Smooth muscle cell (in vitro differentiated cells): Measurements from ENCODE around the gene PSD. TPM values are rescaled to one million over a fixed set of nuclear protein-coding genes. Genes with fewer than 3 reads are reported as not detected.

Source experiments
- DNase-seq: peaks from one replicate; lab custom pipeline; 2025; ENCODE audit not compliant: unreplicated experiment; lab: John Stamatoyannopoulos, UW
- H2AFZ ChIP-seq: fragments of 200-600 bp; sonication (generic); 2 replicates; pipeline ENCODE4 v1.6.0; 2016; ENCODE audit warnings: antibody characterized with exemption, low read depth, mild to moderate bottlenecking
- H3F3A ChIP-seq: fragments of 200-600 bp; sonication (generic); 2 replicates; pipeline ENCODE4 v1.6.0; 2017; ENCODE audit warnings: antibody characterized with exemption, low read depth
- H3K27ac ChIP-seq: fragments of 200-600 bp; sonication (generic); 2 replicates; pipeline ENCODE4 v1.5.1; 2016; ENCODE audit warnings: low read depth, mild to moderate bottlenecking
- H3K27me3 ChIP-seq: fragments of 200-600 bp; sonication (generic); 2 replicates; pipeline ENCODE4 v1.6.1; 2016; ENCODE audit warnings: low read depth, mild to moderate bottlenecking
- H3K36me3 ChIP-seq: fragments of 200-600 bp; sonication (generic); 2 replicates; pipeline ENCODE4 v1.5.1; 2016; ENCODE audit warnings: low read depth
- H3K4me1 ChIP-seq: fragments of 200-600 bp; sonication (generic); 2 replicates; pipeline ENCODE4 v1.5.1; 2016; ENCODE audit warnings: low read depth
- H3K4me2 ChIP-seq: fragments of 200-600 bp; sonication (generic); 2 replicates; pipeline ENCODE4 v1.6.0; 2016; ENCODE audit warnings: mild to moderate bottlenecking
- H3K4me3 ChIP-seq: fragments of 200-600 bp; sonication (generic); 2 replicates; pipeline ENCODE4 v1.5.1; 2016; ENCODE audit warnings: mild to moderate bottlenecking
- H3K79me2 ChIP-seq: fragments of 200-600 bp; sonication (generic); 2 replicates; pipeline ENCODE4 v1.6.0; 2016; ENCODE audit warnings: low read depth, mild to moderate bottlenecking
- H3K9ac ChIP-seq: fragments of 200-600 bp; sonication (generic); 2 replicates; pipeline ENCODE4 v1.6.0; 2016; ENCODE audit warnings: low read depth
- H3K9me3 ChIP-seq: fragments of 200-600 bp; sonication (generic); replicated peaks from 2 replicates; pipeline ENCODE4 v1.5.1; 2016; ENCODE audit warnings: low read depth
- H4K20me1 ChIP-seq: fragments of 200-600 bp; sonication (generic); 2 replicates; pipeline ENCODE4 v1.6.0; 2016; ENCODE audit warnings: low read depth
- WGBS: methylation state at CpG from one replicate; pipeline ENCODE4 v1.1.7; 2016; ENCODE audit warnings: low lambda C conversion rate; 5-methylcytosine and 5-hydroxymethylcytosine counted together
- polyA plus RNA-seq: library from polyadenylated mRNA; unstranded; fragments of >200 nt; fragmentation: Nextera tagmentation; extraction: Ambion mirVana; gene quantifications from 2 replicates; pipeline ENCODE4 v1.2.1, GENCODE V29; 2016
- total RNA-seq: library from RNA; depleted of rRNA; stranded (reverse); fragments of >200 nt; gene quantifications from 2 replicates; pipeline ENCODE4 v1.2.3, GENCODE V29; 2014
- TF ChIP-seq, protein P1 (sequence below): fragments of 200-600 bp; sonication (generic); IDR thresholded peaks from 2 replicates; pipeline ENCODE4 v1.5.1; 2017; ENCODE audit warnings: borderline replicate concordance, mild to moderate bottlenecking, antibody characterized with exemption; ENCODE audit not compliant: insufficient read depth, poor library complexity, severe bottlenecking

PSD gene
- total and polyA plus RNA-seq, 2 experiments from 2014 or later: 4.1 to 31.6 TPM

DNA sequence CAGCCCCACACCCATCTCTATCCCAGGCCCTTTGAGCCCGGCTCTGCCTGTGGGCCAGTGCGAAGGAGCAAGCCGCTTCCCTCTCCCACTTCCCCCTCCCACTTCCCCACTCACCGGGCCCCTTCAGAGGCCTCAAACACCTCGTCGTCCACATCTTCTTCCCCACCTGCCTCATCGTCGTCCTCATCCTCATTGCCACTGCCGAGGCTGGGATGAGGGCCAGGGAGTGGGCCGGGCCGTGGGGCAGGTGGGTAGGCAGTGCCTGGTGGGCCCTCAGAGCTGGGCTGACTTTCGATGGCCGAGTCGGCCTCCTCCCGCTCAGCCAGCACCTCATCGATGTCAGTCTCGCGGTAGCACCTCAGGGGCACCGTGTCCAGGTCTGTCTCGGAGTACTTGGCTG, 3.8 kb downstream of the PSD start:
- Histone ChIP-seq H3K27ac (no peak overlapping the region), H3K4me3 (no peak overlapping the region), H3F3A (no peaks in the 10 kb centered on the region), H2AFZ (no peak overlapping the region), H3K9me3 (no peaks in the 10 kb centered on the region), H3K4me2 (no peak overlapping the region), H3K36me3 (no peaks in the 10 kb centered on the region), H3K4me1 (peaks cover 35% of the 10 kb centered on the region), H3K79me2 (no peaks in the 10 kb centered on the region), H4K20me1 (no peaks in the 10 kb centered on the region), H3K9ac (no peak overlapping the region), H3K27me3 (peaks cover 23% of the 10 kb centered on the region)
- DNase-seq: no peak
- TF ChIP-seq, protein P1, sequence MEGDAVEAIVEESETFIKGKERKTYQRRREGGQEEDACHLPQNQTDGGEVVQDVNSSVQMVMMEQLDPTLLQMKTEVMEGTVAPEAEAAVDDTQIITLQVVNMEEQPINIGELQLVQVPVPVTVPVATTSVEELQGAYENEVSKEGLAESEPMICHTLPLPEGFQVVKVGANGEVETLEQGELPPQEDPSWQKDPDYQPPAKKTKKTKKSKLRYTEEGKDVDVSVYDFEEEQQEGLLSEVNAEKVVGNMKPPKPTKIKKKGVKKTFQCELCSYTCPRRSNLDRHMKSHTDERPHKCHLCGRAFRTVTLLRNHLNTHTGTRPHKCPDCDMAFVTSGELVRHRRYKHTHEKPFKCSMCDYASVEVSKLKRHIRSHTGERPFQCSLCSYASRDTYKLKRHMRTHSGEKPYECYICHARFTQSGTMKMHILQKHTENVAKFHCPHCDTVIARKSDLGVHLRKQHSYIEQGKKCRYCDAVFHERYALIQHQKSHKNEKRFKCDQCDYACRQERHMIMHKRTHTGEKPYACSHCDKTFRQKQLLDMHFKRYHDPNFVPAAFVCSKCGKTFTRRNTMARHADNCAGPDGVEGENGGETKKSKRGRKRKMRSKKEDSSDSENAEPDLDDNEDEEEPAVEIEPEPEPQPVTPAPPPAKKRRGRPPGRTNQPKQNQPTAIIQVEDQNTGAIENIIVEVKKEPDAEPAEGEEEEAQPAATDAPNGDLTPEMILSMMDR: no peak
- 86% methylated on average over 20 of the region's 20 CpGs for WGBS

DNA sequence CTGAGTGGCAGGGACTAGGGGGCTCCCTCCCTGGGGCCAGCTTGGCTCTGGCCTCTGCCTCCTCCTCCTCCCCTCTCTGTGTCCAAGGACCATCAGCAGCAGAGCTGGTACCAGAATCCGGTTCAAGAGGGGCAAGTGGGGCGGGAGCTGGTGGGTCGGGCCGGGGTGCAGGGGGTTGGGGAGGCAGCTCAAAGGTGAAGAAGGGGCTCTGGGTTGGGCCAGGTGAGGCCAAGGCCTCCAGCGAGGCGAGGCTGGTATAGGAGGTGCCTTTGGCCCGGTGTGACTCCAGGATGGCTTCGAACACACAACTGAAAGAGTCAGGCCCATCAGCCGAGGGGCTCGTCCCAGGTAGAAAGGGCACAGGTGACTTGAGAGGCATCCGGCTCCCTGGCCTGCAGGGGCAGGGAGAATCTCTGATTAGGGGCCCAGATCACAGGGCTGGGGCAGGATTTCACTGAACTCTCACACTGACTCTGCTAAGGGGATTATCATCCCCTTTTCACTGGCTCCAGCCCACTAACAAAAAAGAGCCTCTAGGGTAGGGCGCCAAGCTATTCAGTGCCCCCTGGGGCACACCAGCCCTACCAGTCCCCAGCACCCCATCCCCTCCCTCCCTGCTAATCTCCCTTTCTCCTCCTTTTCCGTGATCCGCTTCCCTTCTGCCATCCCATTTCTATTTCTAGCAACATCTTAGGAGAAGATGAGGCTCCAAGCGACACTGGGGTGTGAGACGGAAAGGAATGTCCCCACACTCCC, 4.6 kb downstream of the PSD start:
- TF ChIP-seq, protein P1: no peak
- Histone ChIP-seq H3K79me2 (no peaks in the 10 kb centered on the region), H3K27me3 (peaks cover 18% of the 10 kb centered on the region), H3K36me3 (no peaks in the 10 kb centered on the region), H3K4me1 (peaks cover 37% of the 10 kb centered on the region), H3K27ac (no peak overlapping the region), H4K20me1 (no peaks in the 10 kb centered on the region), H3K9me3 (no peaks in the 10 kb centered on the region), H3K4me3 (no peak overlapping the region), H2AFZ (no peak overlapping the region), H3K9ac (no peak overlapping the region), H3K4me2 (no peak overlapping the region), H3F3A (no peaks in the 10 kb centered on the region)
- 89% methylated on average over 16 of the region's 16 CpGs for whole genome bisulfite sequencing
- DNase-seq: no peak

DNA sequence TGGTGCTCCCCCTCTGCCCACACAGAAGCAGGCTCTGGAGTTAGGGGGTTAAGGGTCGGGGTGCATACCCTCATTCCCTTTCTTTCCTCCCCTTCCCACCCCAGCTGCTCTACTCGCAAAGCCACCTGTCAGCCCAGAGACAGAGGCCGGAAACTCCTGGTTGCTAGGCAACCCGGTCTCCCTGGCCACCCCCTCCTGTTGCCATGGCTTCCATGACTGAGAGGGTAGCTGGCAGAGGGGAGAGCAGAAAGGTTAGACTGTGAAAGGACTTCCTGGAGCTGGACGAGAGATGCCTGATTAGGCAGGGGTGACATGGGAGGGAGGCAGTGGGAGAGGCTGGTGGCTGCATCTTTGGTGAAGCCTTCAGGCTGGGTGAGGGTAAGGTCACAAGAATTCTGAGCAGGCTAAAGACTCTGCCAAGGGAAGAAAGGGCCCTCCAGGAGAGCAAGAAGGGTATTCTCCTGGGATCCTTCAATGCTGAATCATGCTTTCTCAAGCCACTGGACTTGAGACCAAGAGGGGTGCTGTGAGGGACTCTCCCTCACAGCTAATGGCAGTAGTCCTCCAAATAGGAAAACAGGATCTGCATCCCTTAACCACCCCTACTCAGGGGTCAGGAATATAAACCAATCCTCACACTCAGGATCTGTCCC, 5.4 kb downstream of the PSD start:
- 43% methylated on average over 5 of the region's 5 CpGs for WGBS
- DNase-seq: no peak
- H3K27me3 ChIP-seq: peaks cover 10% of the 10 kb centered on the region
- TF ChIP-seq, protein P1: no peak
- H3F3A ChIP-seq: no peaks in the 10 kb centered on the region
- no peaks in the 10 kb centered on the region for H3K9me3 ChIP-seq
- H3K4me1 ChIP-seq: peaks cover 32% of the 10 kb centered on the region
- no peaks in the 10 kb centered on the region for H4K20me1 ChIP-seq
- no peaks in the 10 kb centered on the region for H3K36me3 ChIP-seq
- no peak overlapping the region for H3K4me2 ChIP-seq
- no peak overlapping the region for H3K27ac ChIP-seq
- no peak overlapping the region for H2AFZ ChIP-seq
- H3K79me2 ChIP-seq: no peaks in the 10 kb centered on the region
- no peak overlapping the region for H3K9ac ChIP-seq
- H3K4me3 ChIP-seq: no peak overlapping the region

DNA sequence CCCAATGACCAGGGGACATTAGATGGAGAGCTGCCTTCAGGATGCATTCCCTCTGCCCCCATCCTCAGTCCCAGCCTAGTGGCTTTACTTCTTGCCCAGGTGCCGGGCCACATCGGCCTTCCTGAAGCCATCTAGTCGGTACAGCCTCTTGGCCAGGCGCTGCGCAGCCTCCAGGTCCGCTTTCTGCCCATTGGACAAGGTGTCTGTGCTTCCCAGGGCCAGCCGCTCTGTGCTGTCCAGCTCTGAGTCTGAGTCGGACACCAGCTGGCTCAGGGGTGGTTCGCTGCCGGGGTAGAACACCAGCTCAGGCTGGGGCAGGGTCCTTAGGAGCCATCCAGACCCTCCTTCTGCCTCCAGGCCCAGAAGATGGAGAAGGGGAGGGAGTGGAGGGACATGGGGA, 6.3 kb downstream of the PSD start:
- Histone ChIP-seq H3K36me3 (no peaks in the 10 kb centered on the region), H4K20me1 (peaks cover 5% of the 10 kb centered on the region), H3K79me2 (no peaks in the 10 kb centered on the region), H2AFZ (no peak overlapping the region), H3K4me2 (no peak overlapping the region), H3K4me3 (no peak overlapping the region), H3K9me3 (no peaks in the 10 kb centered on the region), H3F3A (no peaks in the 10 kb centered on the region), H3K27me3 (peaks cover 3% of the 10 kb centered on the region), H3K4me1 (peaks cover 32% of the 10 kb centered on the region), H3K9ac (no peak overlapping the region), H3K27ac (no peak overlapping the region)
- WGBS: 90% methylated on average over 10 of the region's 10 CpGs
- no peak for DNase-seq
- TF ChIP-seq, protein P1: no peak
